CD4-positive, alpha-beta T cell treated with Interleukin-17A for 1 hour (primary cell): ENCODE measurements around the gene CD63.
"Not testable (repeated sequence)": the region's sequence is repeated elsewhere in the genome, so short reads cannot be mapped to it uniquely, and the experiment has no call there.

Experiments
- DNase-seq: peaks from one replicate; pipeline ENCODE4 v3.0.0-alpha.2; 2020

Gene CD63

GRCh38 chr12:55728939-55729818 lies at the start of gene CD63:
CD63 (minus strand) TSS chr12:55729009; CDS start chr12:55728341, 668 bp downstream.
- DNase-seq, result peak; percentile 64

- no peak for DNase-seq
Measured at GRCh38 chr12:55777856-55778255, 49.0 kb upstream of the CD63 start.

- no peak for DNase-seq
Measured at GRCh38 chr12:55771736-55772135, 42.9 kb upstream of the CD63 start.

GRCh38 chr12:55767156-55767555 lies 38.3 kb upstream of the CD63 start:
- no peak for DNase-seq

GRCh38 chr12:55765736-55766290 lies 37.0 kb upstream of the CD63 start:
- no peak for DNase-seq

GRCh38 chr12:55762646-55763045 lies 33.8 kb upstream of the CD63 start:
- DNase-seq, result no peak

- no peak for DNase-seq
Measured at GRCh38 chr12:55760663-55761062, 31.9 kb upstream of the CD63 start.

GRCh38 chr12:55758575-55758974 lies 29.8 kb upstream of the CD63 start:
- DNase-seq, result not testable (repeated sequence)

GRCh38 chr12:55757701-55758100 lies 28.9 kb upstream of the CD63 start:
- no peak for DNase-seq

- DNase-seq, result no peak
Measured at GRCh38 chr12:55755246-55755645, 26.4 kb upstream of the CD63 start.

- no peak for DNase-seq
Measured at GRCh38 chr12:55748230-55748993, 19.6 kb upstream of the CD63 start.

- no peak for DNase-seq
Measured at GRCh38 chr12:55746913-55747231, 18.1 kb upstream of the CD63 start.

GRCh38 chr12:55746174-55746912 lies 17.5 kb upstream of the CD63 start:
- DNase-seq, result no peak

- DNase-seq, result no peak
Measured at GRCh38 chr12:55745361-55746173, 16.8 kb upstream of the CD63 start.

- DNase-seq, result no peak
Measured at GRCh38 chr12:55744340-55745030, 15.7 kb upstream of the CD63 start.

- DNase-seq, result peak; percentile 57
Measured at GRCh38 chr12:55743406-55744339, 14.9 kb upstream of the CD63 start.

- peak; percentile 83 for DNase-seq
Measured at GRCh38 chr12:55742719-55743405, 14.1 kb upstream of the CD63 start, which contains the start of gene GDF11. GDF11 (plus strand) TSS chr12:55743122; CDS start chr12:55743317, 195 bp downstream.

GRCh38 chr12:55741931-55742680 lies 13.3 kb upstream of the CD63 start:
- no peak for DNase-seq

- DNase-seq, result no peak
Measured at GRCh38 chr12:55739025-55739378, 10.2 kb upstream of the CD63 start.
